ENCODE measurements around the gene SLC29A4.
"Not testable (repeated sequence)": the region's sequence is repeated elsewhere in the genome, so short reads cannot be mapped to it uniquely, and the experiment has no call there.

SLC29A4 gene

DNA sequence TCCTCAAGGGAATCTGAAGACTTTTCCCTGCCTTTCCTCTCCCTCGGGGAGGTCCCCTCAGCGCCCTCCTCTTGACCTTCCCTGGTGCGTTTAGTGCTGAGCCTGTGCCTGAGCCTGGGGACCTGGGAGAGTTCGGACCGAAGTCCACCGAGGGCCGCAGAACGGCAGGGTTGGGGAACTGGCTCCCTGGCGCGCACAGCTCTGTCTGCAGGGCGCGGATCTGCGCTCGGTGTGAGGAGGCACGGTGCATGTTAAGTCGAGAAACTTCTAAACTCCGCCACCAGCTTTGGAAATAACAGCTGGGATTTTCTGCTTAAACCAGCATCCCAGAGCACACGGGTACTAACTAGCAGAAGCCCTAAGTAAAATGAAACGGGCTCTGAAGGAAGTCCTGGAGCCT is 44.2 kb upstream of the SLC29A4 start:
- Histone ChIP-seq H2BK120ac (ENCODE audit: low read depth, low read length) (no peak overlapping the region), H3K36me3 (ENCODE audit: control insufficient read depth in 1 of 2, insufficient read depth in 2 of 2, low read depth in 1 of 2, low read length in 2 of 2) (peaks cover under 1 to 2% of the 10 kb centered on the region in 2 experiments), H3K4ac (ENCODE audit: low read depth in 1 of 2, low read length in 2 of 2) (no peak overlapping the region), H3K79me1 (replicated peaks; ENCODE audit: low read length, poor library complexity, severe bottlenecking) (no peaks in the 10 kb centered on the region), H2BK5ac (ENCODE audit: low read depth, low read length, poor library complexity, severe bottlenecking) (no peak overlapping the region), H2AK5ac (ENCODE audit: low read length, severe bottlenecking) (no peak overlapping the region), H3K27me3 (ENCODE audit: control insufficient read depth in 1 of 2, insufficient read depth in 1 of 2, low read length in 2 of 2) (peaks cover 12 to 18% of the 10 kb centered on the region in 2 experiments), H2BK12ac (ENCODE audit: low read length in 2 of 2) (no peak overlapping the region), H2BK15ac (ENCODE audit: low read depth, poor library complexity, severe bottlenecking) (no peak overlapping the region), H3K14ac (ENCODE audit: low read length in 2 of 2) (no peak overlapping the region), H3K4me1 (ENCODE audit: control insufficient read depth, insufficient read depth, low read depth, low read length) (peaks cover 15% of the 10 kb centered on the region), H4K8ac (ENCODE audit: low read length) (no peak overlapping the region), H3K9ac (ENCODE audit: low read length) (no peak overlapping the region), H3K27ac (ENCODE audit: low read length, poor library complexity, severe bottlenecking) (no peak overlapping the region), H2AFZ (ENCODE audit: low read depth, low read length) (no peak overlapping the region), H4K91ac (ENCODE audit: low read length) (peak overlapping the region; percentile 7), H3K23ac (ENCODE audit: low read length in 2 of 2) (no peak overlapping the region), H3K18ac (ENCODE audit: low read depth in 1 of 2, low read length in 2 of 2) (no peak overlapping the region), H3K4me3 (ENCODE audit: insufficient read depth in 1 of 2, low read depth in 1 of 2, low read length in 2 of 2) (no peak overlapping the region), H3K4me2 (ENCODE audit: low read length, poor library complexity, severe bottlenecking) (no peak overlapping the region), H3K9me3 (ENCODE audit: control insufficient read depth, low read length) (no peaks in the 10 kb centered on the region)
- 92% methylated on average over 19 of the region's 19 CpGs for WGBS
- DNase-seq, result no peak

DNA sequence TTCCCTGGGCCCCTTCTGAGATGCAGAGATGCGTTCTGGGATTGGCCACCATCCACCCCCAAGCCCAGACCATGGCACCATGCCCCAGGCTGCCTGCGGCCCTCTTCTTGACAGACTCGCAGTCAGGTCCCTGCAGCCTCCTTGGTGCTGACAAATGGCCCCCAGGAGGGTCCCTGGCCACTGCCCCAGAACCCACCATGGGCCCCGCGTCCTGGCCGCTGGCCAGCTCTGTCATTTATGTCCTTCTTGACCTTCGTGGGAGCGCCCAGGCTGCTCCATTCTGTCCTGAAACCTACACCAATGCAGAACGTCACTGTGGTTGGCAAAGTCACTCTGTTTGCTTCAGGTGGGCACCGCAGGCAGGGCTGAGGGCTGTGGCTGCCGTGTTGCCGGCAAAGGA is 39.5 kb upstream of the SLC29A4 start:
- WGBS, result 88% methylated on average over 12 of the region's 12 CpGs

DNA sequence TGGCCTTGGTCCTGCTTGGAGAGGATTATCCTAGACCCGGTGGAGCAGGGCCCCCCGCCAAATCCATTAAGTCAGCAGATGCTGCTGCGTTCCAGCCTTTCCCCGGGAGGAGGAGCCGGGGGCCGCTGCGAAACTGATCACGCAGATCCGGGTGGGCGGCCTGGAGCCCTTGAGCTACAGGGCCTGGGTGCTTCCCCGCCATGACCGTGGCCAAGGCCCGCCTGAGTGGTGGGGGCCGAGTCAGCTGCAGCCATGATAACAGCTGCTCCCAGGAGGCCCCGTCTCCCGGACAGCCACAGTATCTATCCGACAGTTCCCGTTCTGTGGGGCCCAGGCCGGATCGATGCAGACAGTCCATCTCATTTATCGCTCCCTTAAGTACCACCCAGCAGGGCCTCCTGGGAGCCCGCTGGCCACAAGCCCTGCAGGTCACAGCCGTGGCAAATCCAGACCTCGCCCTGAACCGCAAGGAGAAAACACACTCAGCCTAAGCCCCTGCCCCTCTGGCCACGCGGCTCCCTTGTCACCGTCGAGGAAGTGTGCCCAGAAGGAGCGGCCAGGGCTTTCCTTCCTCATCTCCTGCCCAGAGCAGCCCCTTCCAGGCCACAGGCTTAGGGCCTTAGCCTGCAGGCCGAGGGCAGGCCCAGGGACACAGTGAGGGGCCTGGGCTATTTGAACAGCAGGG is 34.4 kb upstream of the SLC29A4 start:
- Histone ChIP-seq H3K4me1 (ENCODE audit: control insufficient read depth, insufficient read depth, low read depth, low read length) (no peaks in the 10 kb centered on the region), H2AK5ac (ENCODE audit: low read length, severe bottlenecking) (no peak overlapping the region), H2BK15ac (ENCODE audit: low read depth, poor library complexity, severe bottlenecking) (no peak overlapping the region), H3K4ac (ENCODE audit: low read depth in 1 of 2, low read length in 2 of 2) (no peak overlapping the region), H3K27ac (ENCODE audit: low read length, poor library complexity, severe bottlenecking) (no peak overlapping the region), H2BK120ac (ENCODE audit: low read depth, low read length) (no peak overlapping the region), H4K91ac (ENCODE audit: low read length) (no peak overlapping the region), H3K18ac (ENCODE audit: low read depth in 1 of 2, low read length in 2 of 2) (no peak overlapping the region), H2BK5ac (ENCODE audit: low read depth, low read length, poor library complexity, severe bottlenecking) (no peak overlapping the region), H3K79me1 (replicated peaks; ENCODE audit: low read length, poor library complexity, severe bottlenecking) (no peaks in the 10 kb centered on the region), H3K4me2 (ENCODE audit: low read length, poor library complexity, severe bottlenecking) (no peak overlapping the region), H2AFZ (ENCODE audit: low read depth, low read length) (no peak overlapping the region), H3K9ac (ENCODE audit: low read length) (peak overlapping the region; percentile 48), H3K36me3 (ENCODE audit: control insufficient read depth in 1 of 2, insufficient read depth in 2 of 2, low read depth in 1 of 2, low read length in 2 of 2) (no peaks in the 10 kb centered on the region), H3K23ac (ENCODE audit: low read length in 2 of 2) (no peak overlapping the region), H3K4me3 (ENCODE audit: insufficient read depth in 1 of 2, low read depth in 1 of 2, low read length in 2 of 2) (peak overlapping the region in 1 of 2 experiments; percentile 41), H3K27me3 (ENCODE audit: control insufficient read depth in 1 of 2, insufficient read depth in 1 of 2, low read length in 2 of 2) (peaks cover 13 to 14% of the 10 kb centered on the region in 2 experiments), H2BK12ac (ENCODE audit: low read length in 2 of 2) (no peak overlapping the region), H4K8ac (ENCODE audit: low read length) (no peak overlapping the region), H3K9me3 (ENCODE audit: control insufficient read depth, low read length) (no peaks in the 10 kb centered on the region), H3K14ac (ENCODE audit: low read length in 2 of 2) (no peak overlapping the region)
- DNase-seq, result no peak
- WGBS, result 86% methylated on average over 31 of the region's 31 CpGs

More for the DNA sequence above, 39.5 kb upstream of the SLC29A4 start:
- no peak overlapping the region for H2AFZ ChIP-seq (ENCODE audit: low read depth, low read length)
- no peak overlapping the region for H3K4ac ChIP-seq (ENCODE audit: low read depth in 1 of 2, low read length in 2 of 2)
- no peak overlapping the region for H2BK12ac ChIP-seq (ENCODE audit: low read length in 2 of 2)
- no peak overlapping the region for H2BK5ac ChIP-seq (ENCODE audit: low read depth, low read length, poor library complexity, severe bottlenecking)
- H4K91ac ChIP-seq (ENCODE audit: low read length), result no peak overlapping the region
- H2AK5ac ChIP-seq (ENCODE audit: low read length, severe bottlenecking), result no peak overlapping the region
- no peak overlapping the region for H3K14ac ChIP-seq (ENCODE audit: low read length in 2 of 2)
- no peak overlapping the region for H3K23ac ChIP-seq (ENCODE audit: low read length in 2 of 2)
- H3K4me3 ChIP-seq (ENCODE audit: insufficient read depth in 1 of 2, low read depth in 1 of 2, low read length in 2 of 2), result no peak overlapping the region
- no peak overlapping the region for H3K18ac ChIP-seq (ENCODE audit: low read depth in 1 of 2, low read length in 2 of 2)
- H3K9ac ChIP-seq (ENCODE audit: low read length), result no peak overlapping the region
- H3K36me3 ChIP-seq (ENCODE audit: control insufficient read depth in 1 of 2, insufficient read depth in 2 of 2, low read depth in 1 of 2, low read length in 2 of 2), result no peaks in the 10 kb centered on the region
- no peak for DNase-seq
- no peak overlapping the region for H4K8ac ChIP-seq (ENCODE audit: low read length)
- peaks cover 8% of the 10 kb centered on the region for H3K4me1 ChIP-seq (ENCODE audit: control insufficient read depth, insufficient read depth, low read depth, low read length)
- H3K4me2 ChIP-seq (ENCODE audit: low read length, poor library complexity, severe bottlenecking), result no peak overlapping the region
- H2BK120ac ChIP-seq (ENCODE audit: low read depth, low read length), result no peak overlapping the region
- no peak overlapping the region for H3K27ac ChIP-seq (ENCODE audit: low read length, poor library complexity, severe bottlenecking)
- no peaks in the 10 kb centered on the region for H3K9me3 ChIP-seq (ENCODE audit: control insufficient read depth, low read length)
- H3K27me3 ChIP-seq (ENCODE audit: control insufficient read depth in 1 of 2, insufficient read depth in 1 of 2, low read length in 2 of 2), result peaks cover 18 to 24% of the 10 kb centered on the region in 2 experiments
- H2BK15ac ChIP-seq (ENCODE audit: low read depth, poor library complexity, severe bottlenecking), result no peak overlapping the region
- H3K79me1 ChIP-seq (replicated peaks; ENCODE audit: low read length, poor library complexity, severe bottlenecking), result no peaks in the 10 kb centered on the region

DNA sequence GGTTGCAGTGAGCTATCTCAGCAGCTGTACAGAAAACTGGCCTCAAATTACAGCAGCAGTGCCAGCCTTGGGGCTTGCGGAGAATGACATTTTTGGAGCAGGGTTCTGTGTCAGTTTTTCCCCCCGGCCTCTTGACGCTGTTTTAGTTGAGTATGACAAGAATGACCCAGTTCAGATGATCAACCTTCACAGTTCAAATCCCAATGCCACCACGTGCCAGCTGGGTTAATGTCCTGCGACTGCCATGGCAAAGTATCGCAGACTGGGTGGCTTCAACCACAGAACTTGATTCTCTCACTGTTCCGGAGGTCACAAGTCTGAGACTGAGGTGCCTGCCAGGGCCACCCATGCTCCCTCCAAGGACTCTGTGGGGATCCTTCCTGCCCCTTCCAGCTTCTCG is 32.0 kb upstream of the SLC29A4 start:
- not testable (repeated sequence) for H2BK5ac ChIP-seq (ENCODE audit: low read depth, low read length, poor library complexity, severe bottlenecking); H3K14ac ChIP-seq (ENCODE audit: low read length in 2 of 2); H2BK15ac ChIP-seq (ENCODE audit: low read depth, poor library complexity, severe bottlenecking); H3K18ac ChIP-seq (ENCODE audit: low read depth in 1 of 2, low read length in 2 of 2); H2BK12ac ChIP-seq (ENCODE audit: low read length in 2 of 2); H3K23ac ChIP-seq (ENCODE audit: low read length in 2 of 2); H3K4me2 ChIP-seq (ENCODE audit: low read length, poor library complexity, severe bottlenecking); H3K36me3 ChIP-seq (ENCODE audit: control insufficient read depth in 1 of 2, insufficient read depth in 2 of 2, low read depth in 1 of 2, low read length in 2 of 2); H2AK5ac ChIP-seq (ENCODE audit: low read length, severe bottlenecking); H3K9ac ChIP-seq (ENCODE audit: low read length); H3K4ac ChIP-seq (ENCODE audit: low read depth in 1 of 2, low read length in 2 of 2); DNase-seq; H3K4me3 ChIP-seq (ENCODE audit: insufficient read depth in 1 of 2, low read depth in 1 of 2, low read length in 2 of 2); H3K79me1 ChIP-seq (replicated peaks; ENCODE audit: low read length, poor library complexity, severe bottlenecking); H3K4me1 ChIP-seq (ENCODE audit: control insufficient read depth, insufficient read depth, low read depth, low read length); H4K91ac ChIP-seq (ENCODE audit: low read length); H2BK120ac ChIP-seq (ENCODE audit: low read depth, low read length); H4K8ac ChIP-seq (ENCODE audit: low read length); H3K27ac ChIP-seq (ENCODE audit: low read length, poor library complexity, severe bottlenecking); H2AFZ ChIP-seq (ENCODE audit: low read depth, low read length); H3K9me3 ChIP-seq (ENCODE audit: control insufficient read depth, low read length)
- WGBS, result 86% methylated on average over 8 of the region's 8 CpGs
- peaks cover 13% of the 10 kb centered on the region in 2 experiments for H3K27me3 ChIP-seq (ENCODE audit: control insufficient read depth in 1 of 2, insufficient read depth in 1 of 2, low read length in 2 of 2)

Data from mesenchymal stem cell (in vitro differentiated cells and primary cell).